GM06990 (cell line): Measurements from ENCODE around the gene MAN1A1.

Source experiments
- DNase-seq: peaks from one replicate; pipeline ENCODE4 v3.0.0-alpha.2; 2011; ENCODE audit not compliant: insufficient read length; ENCODE audit errors: extremely low read depth
- H3K27me3 ChIP-seq: replicated peaks from 2 replicates; pipeline ENCODE4 v1.6.0; 2011; ENCODE audit warnings: low read length; ENCODE audit not compliant: control insufficient read depth, insufficient read depth
- H3K36me3 ChIP-seq: 2 replicates; pipeline ENCODE4 v1.5.1; 2011; ENCODE audit warnings: low read length; ENCODE audit not compliant: control insufficient read depth, insufficient read depth
- H3K4me3 ChIP-seq: replicated peaks from 2 replicates; pipeline ENCODE4 v1.5.1; 2011; ENCODE audit warnings: low read depth, mild to moderate bottlenecking, control low read depth, low read length
- CTCF ChIP-seq: IDR thresholded peaks from 2 replicates; pipeline ENCODE4 v1.5.1; 2011; ENCODE audit warnings: low read length, control low read depth, mild to moderate bottlenecking, inconsistent platforms; ENCODE audit not compliant: insufficient read depth, poor library complexity, severe bottlenecking

The MAN1A1 gene

GRCh38 chr6:119142041-119142440 lies 207.5 kb downstream of the MAN1A1 start:
- Histone ChIP-seq H3K27me3 (no peaks in the 10 kb centered on the region; the same call in 1 of the 2 replicates), H3K36me3 (no peaks in the 10 kb centered on the region), H3K4me3 (no peak overlapping the region)
- DNase-seq: no peak
- TF ChIP-seq CTCF: no peak

GRCh38 chr6:119140196-119141140 lies 209.1 kb downstream of the MAN1A1 start:
- H3K36me3 ChIP-seq: no peaks in the 10 kb centered on the region
- no peak for DNase-seq
- H3K4me3 ChIP-seq: no peak overlapping the region
- H3K27me3 ChIP-seq: no peaks in the 10 kb centered on the region; the same call in 1 of the 2 replicates
- no peak for TF ChIP-seq CTCF

GRCh38 chr6:119138906-119139541 lies 210.5 kb downstream of the MAN1A1 start:
- no peak for TF ChIP-seq CTCF
- Histone ChIP-seq H3K4me3 (no peak overlapping the region), H3K36me3 (no peaks in the 10 kb centered on the region), H3K27me3 (no peaks in the 10 kb centered on the region; the same call in 1 of the 2 replicates)
- DNase-seq: no peak

- no peaks in the 10 kb centered on the region; the same call in 1 of the 2 replicates for H3K27me3 ChIP-seq
- no peak overlapping the region for H3K4me3 ChIP-seq
- H3K36me3 ChIP-seq: no peaks in the 10 kb centered on the region
- DNase-seq: no peak
- no peak for TF ChIP-seq CTCF
Measured at GRCh38 chr6:119137194-119138072, 212.1 kb downstream of the MAN1A1 start.

- no peaks in the 10 kb centered on the region for H3K36me3 ChIP-seq
- H3K4me3 ChIP-seq: no peak overlapping the region
- no peaks in the 10 kb centered on the region for H3K27me3 ChIP-seq
- DNase-seq: no peak
- no peak for TF ChIP-seq CTCF
Measured at GRCh38 chr6:119134752-119135151, 214.8 kb downstream of the MAN1A1 start.
